Activated naive CD8-positive, alpha-beta T cell treated with anti-CD3 and anti-CD28 coated beads for 36 hours (primary cell): ENCODE data around the gene BPI. TPM values are rescaled to one million over a fixed set of nuclear protein-coding genes. Genes with fewer than 3 reads are reported as not detected.
"Not testable (repeated sequence)": the region's sequence is repeated elsewhere in the genome, so short reads cannot be mapped to it uniquely, and the experiment has no call there.

Experiments used
- DNase-seq: peaks from one replicate; pipeline ENCODE4 v3.0.0; 2021
- H3K27ac Mint-ChIP-seq: one replicate; pipeline ENCODE4 v1.8.0; 2022; ENCODE audit warnings: mild to moderate bottlenecking, moderate library complexity, mixed read lengths
- H3K27me3 Mint-ChIP-seq: one replicate; pipeline ENCODE4 v1.8.0; 2022; ENCODE audit warnings: mild to moderate bottlenecking, mixed read lengths
- H3K36me3 Mint-ChIP-seq: one replicate; pipeline ENCODE4 v1.8.0; 2021; ENCODE audit warnings: mild to moderate bottlenecking, mixed read lengths
- H3K4me1 Mint-ChIP-seq: one replicate; pipeline ENCODE4 v1.8.0; 2021; ENCODE audit warnings: mixed read lengths
- H3K4me3 Mint-ChIP-seq: one replicate; pipeline ENCODE4 v1.8.0; 2022; ENCODE audit warnings: mild to moderate bottlenecking, moderate library complexity, mixed read lengths
- H3K9me3 Mint-ChIP-seq: one replicate; pipeline ENCODE4 v1.8.0; 2022; ENCODE audit warnings: mixed read lengths
- total RNA-seq, 2 experiments: library from RNA; stranded (reverse); gene quantifications; one replicate each; pipeline ENCODE4 v1.2.3, GENCODE V29; 2021

The BPI gene
- total RNA-seq, 2 experiments from 2014 or later = not detected

DNA sequence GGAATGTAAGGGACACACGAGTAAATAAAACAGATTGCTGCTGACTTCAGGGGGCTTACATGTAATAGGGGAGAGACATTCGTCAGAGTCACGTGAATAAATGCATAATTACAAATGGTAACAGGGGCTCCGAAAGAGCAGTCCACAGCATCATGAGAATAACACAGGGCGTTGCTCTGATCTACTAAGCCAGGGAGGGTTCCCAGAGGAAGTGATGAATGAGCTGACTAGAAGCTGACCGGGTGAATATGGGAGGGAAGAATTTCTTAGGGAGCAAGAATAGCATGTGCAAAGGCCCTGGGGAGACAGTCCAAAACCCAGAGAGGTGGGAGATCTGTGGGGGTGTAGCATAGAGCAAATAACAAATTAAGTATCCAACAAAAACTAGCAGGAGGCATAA, 2.4 kb downstream of the BPI start:
- Mint-ChIP-seq H3K9me3 (no peaks in the 10 kb centered on the region), H3K4me3 (no peak overlapping the region), H3K36me3 (no peaks in the 10 kb centered on the region), H3K4me1 (peaks cover 25% of the 10 kb centered on the region), H3K27me3 (peaks cover 70% of the 10 kb centered on the region), H3K27ac (no peak overlapping the region)
- no peak for DNase-seq

DNA sequence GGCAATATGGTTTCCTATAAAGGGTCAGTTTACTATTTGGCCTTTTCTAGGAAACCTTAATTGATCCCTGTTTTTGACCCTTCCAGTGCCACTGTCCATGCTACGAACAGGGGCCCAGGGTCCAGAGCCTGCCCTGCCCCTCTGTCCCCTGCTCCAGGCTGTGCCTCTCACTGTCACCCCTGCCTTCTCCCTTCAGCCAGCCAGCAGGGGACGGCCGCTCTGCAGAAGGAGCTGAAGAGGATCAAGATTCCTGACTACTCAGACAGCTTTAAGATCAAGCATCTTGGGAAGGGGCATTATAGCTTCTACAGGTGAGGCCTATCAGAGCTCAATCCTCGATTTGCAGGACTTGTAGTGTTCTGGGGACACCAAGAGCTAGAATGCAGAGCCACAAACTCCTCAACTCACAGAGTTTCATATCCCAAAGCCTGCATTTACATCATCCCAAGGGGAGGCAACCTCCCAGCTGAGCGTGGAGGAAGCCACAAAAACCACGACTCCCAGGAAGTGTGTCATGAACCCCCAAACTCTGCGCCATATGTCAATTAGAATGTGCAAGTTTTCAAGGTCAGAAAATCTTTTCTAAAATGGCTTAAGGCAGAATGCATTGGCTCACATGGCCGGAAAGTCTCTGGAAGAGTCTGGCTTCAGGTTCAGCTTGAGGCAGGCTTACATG, 3.6 kb downstream of the BPI start:
- Mint-ChIP-seq H3K4me3 (no peak overlapping the region), H3K27ac (no peak overlapping the region), H3K4me1 (peaks cover 25% of the 10 kb centered on the region), H3K36me3 (no peaks in the 10 kb centered on the region), H3K9me3 (no peaks in the 10 kb centered on the region), H3K27me3 (peaks cover 62% of the 10 kb centered on the region)
- no peak for DNase-seq

DNA sequence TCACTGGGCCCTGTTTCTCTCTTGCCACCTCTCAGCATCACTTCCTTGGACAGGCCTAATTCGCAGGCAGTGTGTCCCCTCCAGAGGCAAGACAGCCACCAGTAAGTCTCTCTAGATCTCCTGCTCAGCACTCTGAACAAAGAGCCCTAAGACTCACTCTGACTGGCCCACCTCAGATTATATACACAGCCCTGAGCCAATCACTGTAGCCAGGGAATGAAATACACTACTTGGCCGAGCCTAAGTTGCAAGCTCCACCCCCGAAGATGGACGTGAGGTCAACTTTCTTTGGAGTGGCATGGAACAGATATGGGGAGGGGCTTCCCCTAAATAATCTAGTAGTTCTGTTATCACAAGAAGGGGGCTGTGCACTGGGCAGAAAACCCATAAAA, 4.1 kb downstream of the BPI start:
- Mint-ChIP-seq H3K36me3 (no peaks in the 10 kb centered on the region), H3K9me3 (no peaks in the 10 kb centered on the region), H3K27ac (no peak overlapping the region), H3K4me3 (no peak overlapping the region), H3K4me1 (peaks cover 22% of the 10 kb centered on the region), H3K27me3 (peaks cover 56% of the 10 kb centered on the region)
- DNase-seq = no peak

DNA sequence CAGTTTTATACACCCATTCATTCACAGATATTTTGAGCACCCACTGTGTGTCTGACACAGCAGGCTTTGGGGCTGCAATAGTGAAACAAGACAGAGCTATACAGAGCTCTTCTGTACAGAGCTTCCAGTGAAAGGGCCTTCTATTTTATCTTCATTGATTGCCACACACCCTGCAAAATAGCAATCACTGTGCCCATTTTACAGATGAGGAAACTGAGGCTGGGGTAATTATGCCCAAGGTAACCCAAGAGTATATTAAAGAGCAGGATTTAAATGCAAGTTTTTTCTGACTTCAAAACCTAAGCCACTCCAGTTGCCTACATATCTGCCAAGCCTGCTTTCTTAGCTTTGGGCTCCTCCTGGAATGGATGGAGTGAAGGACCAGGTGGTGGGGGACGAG, 4.5 kb downstream of the BPI start:
- Mint-ChIP-seq H3K27ac (no peak overlapping the region), H3K4me3 (no peak overlapping the region), H3K27me3 (peaks cover 52% of the 10 kb centered on the region), H3K36me3 (no peaks in the 10 kb centered on the region), H3K4me1 (peaks cover 19% of the 10 kb centered on the region), H3K9me3 (no peaks in the 10 kb centered on the region)
- no peak for DNase-seq

DNA sequence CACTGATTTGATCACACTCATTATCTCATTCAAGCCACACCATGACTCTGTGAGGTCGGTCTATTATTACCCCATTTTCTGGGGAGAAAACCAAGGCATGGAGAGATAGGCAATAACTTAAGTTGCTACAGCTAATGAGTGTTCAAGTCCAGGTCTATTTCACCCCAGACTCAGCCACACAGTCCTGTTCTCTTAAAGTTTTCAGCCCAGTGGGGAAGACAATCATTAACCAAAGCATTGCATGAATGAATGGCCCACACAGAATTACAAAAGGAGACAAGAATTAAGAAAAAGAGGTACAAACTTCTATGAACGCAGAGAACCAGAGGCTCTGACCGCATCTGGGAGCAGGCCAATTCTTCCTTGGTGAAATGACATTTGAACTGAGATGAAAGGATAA, 7.1 kb downstream of the BPI start:
- H3K27ac Mint-ChIP-seq = no peak overlapping the region
- no peak for DNase-seq
- H3K4me3 Mint-ChIP-seq = no peak overlapping the region
- no peaks in the 10 kb centered on the region for H3K36me3 Mint-ChIP-seq
- H3K27me3 Mint-ChIP-seq = peaks cover 26% of the 10 kb centered on the region
- H3K4me1 Mint-ChIP-seq = peaks cover 3% of the 10 kb centered on the region
- no peaks in the 10 kb centered on the region for H3K9me3 Mint-ChIP-seq

DNA sequence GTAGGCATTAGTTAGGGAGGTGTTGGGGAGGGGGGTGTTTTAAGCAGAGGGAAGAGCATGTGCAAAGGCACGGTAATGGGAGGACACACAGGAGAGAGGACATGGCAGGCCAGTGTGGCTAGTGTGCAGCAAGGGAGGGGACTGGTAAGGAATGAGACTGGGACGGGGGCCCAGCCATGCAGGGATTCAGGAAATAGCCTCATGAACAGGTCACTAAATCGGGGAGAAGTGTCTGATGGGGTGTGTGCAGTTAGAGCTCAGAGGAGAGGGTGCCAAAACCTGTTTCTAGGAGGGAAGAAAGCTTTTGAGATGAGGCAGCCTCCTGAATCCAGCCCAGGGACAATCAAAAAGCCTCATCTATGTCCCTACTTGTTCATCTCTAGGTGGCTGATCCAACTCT, 7.5 kb downstream of the BPI start:
- Mint-ChIP-seq H3K27ac (no peak overlapping the region), H3K36me3 (no peaks in the 10 kb centered on the region), H3K4me1 (peaks cover 3% of the 10 kb centered on the region), H3K4me3 (no peak overlapping the region), H3K9me3 (no peaks in the 10 kb centered on the region), H3K27me3 (peaks cover 22% of the 10 kb centered on the region)
- DNase-seq = no peak

DNA sequence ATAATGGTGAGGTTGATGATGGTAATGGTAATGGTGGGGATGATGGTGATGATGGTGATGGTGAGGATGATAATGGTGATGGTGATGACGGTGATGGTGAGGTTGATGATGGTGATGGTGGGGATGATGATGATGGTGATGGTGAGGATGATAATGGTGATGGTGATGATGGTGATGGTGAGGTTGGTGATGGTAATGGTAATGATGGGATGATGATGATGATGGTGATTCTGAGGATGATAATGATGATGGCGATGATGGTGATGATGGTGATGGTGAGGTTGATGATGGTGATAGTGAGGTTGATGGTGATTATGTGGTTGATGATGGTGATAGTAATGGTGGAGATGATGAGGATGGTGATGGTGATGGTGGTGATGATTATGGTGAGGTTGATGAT, 9.7 kb downstream of the BPI start:
- Mint-ChIP-seq H3K4me3 (no peak overlapping the region), H3K4me1 (no peaks in the 10 kb centered on the region), H3K36me3 (no peaks in the 10 kb centered on the region), H3K9me3 (no peaks in the 10 kb centered on the region), H3K27me3 (peaks cover 19% of the 10 kb centered on the region), H3K27ac (no peak overlapping the region)
- DNase-seq = no peak

DNA sequence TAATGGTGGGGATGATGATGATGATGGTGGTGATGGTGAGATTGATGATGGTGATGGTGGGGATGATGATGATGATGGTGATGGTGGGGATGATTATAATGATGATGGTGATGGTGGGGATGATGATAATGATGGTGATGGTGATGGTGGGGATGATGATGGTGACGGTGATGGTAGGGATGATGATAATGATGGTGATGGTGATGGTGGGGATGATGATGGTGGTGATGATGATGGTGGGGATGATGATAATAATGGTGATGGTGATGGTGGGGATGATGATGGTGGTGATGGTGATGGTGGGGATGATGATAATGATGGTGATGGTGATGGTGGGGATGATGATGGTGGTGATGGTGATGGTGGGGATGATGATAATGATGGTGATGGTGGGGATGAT, 10.4 kb downstream of the BPI start:
- not testable (repeated sequence) for DNase-seq, H3K9me3 Mint-ChIP-seq, H3K27ac Mint-ChIP-seq, H3K4me1 Mint-ChIP-seq, H3K36me3 Mint-ChIP-seq, H3K4me3 Mint-ChIP-seq
- H3K27me3 Mint-ChIP-seq = peaks cover 17% of the 10 kb centered on the region

DNA sequence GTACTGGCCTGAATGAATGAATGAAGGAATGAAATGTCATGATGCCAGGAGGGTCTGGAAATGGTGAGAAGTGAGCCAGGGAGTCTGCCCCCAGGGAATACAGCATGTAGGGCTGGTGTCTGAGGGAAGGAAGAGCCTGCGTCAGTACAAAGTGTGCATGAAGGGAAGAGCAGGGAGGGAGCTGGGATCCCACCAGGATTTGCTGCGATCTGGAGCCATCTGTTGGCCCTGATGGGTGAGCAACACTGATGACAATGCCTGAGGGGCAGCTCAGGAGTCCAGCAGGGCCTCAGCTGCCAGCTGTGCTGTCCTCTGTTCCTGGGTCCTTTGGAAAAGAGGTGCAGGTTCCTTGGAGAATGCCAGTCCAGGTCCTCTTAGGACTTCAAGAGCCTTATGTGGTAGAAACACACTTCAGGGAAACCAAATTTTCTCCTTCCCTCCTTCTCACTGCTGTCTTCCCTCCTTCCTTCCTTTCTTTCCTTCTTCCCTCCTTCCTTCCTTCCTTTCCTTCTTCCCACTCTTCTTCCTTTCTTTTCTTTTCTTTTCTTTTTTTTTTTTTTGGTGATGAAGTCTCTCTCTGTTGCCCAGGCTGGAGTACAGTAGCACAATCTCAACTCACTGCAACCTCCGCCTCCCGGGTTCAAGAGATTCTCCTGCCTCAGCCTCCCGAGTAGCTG, 11.5 kb downstream of the BPI start:
- no peaks in the 10 kb centered on the region for H3K36me3 Mint-ChIP-seq
- no peak overlapping the region for H3K4me3 Mint-ChIP-seq
- no peak for DNase-seq
- H3K9me3 Mint-ChIP-seq = no peaks in the 10 kb centered on the region
- H3K27ac Mint-ChIP-seq = no peak overlapping the region
- peaks cover 25% of the 10 kb centered on the region for H3K27me3 Mint-ChIP-seq
- H3K4me1 Mint-ChIP-seq = no peaks in the 10 kb centered on the region

DNA sequence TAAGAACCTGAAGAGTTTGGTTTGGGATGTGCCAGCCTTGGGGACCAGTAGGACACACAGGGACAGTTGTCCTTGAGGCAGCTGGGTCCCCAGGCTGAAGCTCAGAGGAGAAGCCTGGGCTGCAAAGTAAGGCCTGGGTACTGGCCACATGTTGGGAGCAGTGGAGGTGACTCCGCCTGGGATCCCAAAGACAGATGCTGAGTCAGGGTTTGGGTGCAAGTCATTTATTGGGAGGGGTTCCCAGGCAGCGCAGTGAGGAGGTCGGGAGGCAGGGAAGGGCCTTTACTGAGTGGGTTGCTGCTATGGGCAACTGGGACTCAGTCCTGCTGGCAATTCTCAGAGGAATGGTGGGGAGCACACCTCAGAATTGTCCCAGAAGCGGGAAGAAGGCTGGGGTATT, 12.4 kb downstream of the BPI start:
- H3K4me3 Mint-ChIP-seq = no peak overlapping the region
- peaks cover 22% of the 10 kb centered on the region for H3K27me3 Mint-ChIP-seq
- DNase-seq = no peak
- no peaks in the 10 kb centered on the region for H3K4me1 Mint-ChIP-seq
- no peaks in the 10 kb centered on the region for H3K9me3 Mint-ChIP-seq
- H3K36me3 Mint-ChIP-seq = no peaks in the 10 kb centered on the region
- H3K27ac Mint-ChIP-seq = no peak overlapping the region

DNA sequence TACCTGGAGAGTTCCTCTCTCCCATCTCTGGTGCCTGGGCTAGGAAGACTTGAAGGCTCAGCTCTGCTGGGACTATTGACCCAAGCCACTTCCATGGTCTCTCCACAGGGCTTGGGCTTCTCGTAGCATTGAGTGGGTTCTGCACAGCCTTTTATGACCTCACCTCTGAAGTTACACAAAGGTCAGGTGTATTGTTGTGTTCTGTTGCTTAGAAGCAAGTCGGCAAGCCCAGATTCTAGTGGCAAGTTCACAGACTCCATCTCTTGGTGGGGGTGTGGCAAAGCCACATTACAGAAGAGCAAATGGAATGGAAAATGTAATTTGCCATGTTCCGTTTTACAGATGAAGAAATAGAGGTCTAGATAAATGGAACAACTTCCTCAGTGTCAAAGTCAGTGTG, 13.5 kb downstream of the BPI start:
- Mint-ChIP-seq H3K4me3 (no peak overlapping the region), H3K9me3 (no peaks in the 10 kb centered on the region), H3K27me3 (peaks cover 26% of the 10 kb centered on the region), H3K27ac (no peak overlapping the region), H3K36me3 (no peaks in the 10 kb centered on the region), H3K4me1 (no peaks in the 10 kb centered on the region)
- no peak for DNase-seq

DNA sequence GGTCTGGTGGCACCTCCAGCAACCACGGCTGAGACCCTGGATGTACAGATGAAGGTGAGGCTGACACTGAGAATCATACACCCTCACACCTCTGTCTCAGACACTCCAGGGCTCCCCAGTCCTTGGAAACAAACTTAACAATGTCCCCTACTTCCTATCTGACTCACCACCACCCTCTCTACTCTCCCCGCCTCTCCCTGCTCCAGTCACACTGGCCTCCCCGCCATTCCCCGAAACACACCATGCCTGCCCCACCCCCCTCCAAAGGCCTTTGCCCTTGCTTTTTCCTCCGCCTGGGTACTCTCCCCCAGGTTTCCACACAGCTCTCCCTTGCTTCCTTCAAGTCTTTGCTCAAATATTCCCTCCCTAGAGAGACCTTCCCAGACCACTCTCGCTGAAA, 16.3 kb downstream of the BPI start:
- H3K27ac Mint-ChIP-seq = no peak overlapping the region
- DNase-seq = no peak
- H3K4me1 Mint-ChIP-seq = no peaks in the 10 kb centered on the region
- H3K36me3 Mint-ChIP-seq = no peaks in the 10 kb centered on the region
- no peaks in the 10 kb centered on the region for H3K9me3 Mint-ChIP-seq
- peaks cover 26% of the 10 kb centered on the region for H3K27me3 Mint-ChIP-seq
- H3K4me3 Mint-ChIP-seq = no peak overlapping the region

DNA sequence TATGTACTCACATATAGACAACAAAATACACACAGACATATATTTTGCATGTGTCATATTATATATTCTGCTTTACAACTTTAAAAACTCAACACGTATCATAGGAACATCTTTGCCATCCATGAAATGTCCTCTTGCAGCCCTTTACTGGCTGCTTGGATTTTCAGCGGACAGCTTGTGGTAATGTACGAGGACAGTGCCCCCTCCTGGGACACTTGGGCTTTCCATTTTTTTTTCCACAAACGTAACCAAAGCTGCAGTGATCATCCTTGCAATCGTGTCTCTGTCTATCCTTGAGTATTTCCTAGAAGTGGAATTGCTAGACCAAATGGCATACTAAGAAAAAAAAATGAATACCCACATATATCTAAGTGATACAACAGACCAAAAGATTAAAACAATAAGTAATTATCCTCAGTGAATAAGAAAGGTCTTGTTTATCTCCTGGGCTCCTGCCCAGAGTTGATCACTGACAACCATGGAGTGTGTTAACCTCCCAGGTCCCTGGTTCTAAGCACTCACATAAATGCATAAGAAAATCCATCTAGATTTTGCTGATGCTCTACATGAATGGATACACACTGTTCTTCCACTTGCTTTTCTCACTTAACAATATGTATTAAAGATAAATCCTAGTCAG, 18.1 kb downstream of the BPI start:
- no peak for DNase-seq
- Mint-ChIP-seq H3K9me3 (no peaks in the 10 kb centered on the region), H3K27ac (no peak overlapping the region), H3K27me3 (peaks cover 28% of the 10 kb centered on the region), H3K4me1 (no peaks in the 10 kb centered on the region), H3K4me3 (no peak overlapping the region), H3K36me3 (no peaks in the 10 kb centered on the region)

DNA sequence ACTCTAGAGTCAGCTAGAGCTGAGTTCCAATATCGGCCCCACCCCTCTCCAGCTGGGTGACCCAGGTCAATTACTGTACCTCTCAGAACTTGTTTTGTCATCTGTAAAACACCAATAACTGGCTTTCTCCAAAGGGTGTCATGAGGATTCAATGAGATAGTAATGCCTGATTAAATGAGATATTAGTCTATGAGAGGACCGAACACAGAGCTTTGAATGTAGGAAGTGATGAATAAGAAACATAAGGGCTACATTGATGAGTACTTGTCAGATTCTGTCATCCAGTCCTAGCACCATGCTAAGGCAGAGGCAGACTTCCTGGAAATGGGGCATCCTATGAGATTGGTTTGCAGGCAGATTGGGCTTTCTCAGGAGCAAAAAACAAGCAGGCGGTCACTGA, 20.2 kb downstream of the BPI start:
- Mint-ChIP-seq H3K9me3 (no peaks in the 10 kb centered on the region), H3K4me3 (no peak overlapping the region), H3K4me1 (no peaks in the 10 kb centered on the region), H3K36me3 (no peaks in the 10 kb centered on the region), H3K27ac (no peak overlapping the region), H3K27me3 (peaks cover 28% of the 10 kb centered on the region)
- no peak for DNase-seq

DNA sequence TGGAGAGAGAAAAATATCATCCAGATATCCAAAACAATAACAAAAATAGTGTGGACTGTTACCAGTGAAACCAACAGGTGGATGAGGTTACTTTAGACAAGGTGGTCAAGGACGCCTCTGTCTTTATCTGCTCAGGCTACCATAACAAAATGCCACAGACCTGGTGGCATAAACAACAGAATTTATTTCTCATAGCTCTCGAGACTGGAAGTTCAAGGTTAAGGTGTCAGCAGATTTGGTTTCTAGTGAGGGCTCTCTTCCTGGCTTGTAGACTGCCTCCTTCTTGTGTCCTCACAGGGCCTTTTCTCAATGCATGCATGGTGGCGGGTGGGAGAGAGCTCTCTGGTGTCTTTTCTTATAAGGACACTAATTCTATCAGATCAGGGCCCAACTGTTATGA, 21.2 kb downstream of the BPI start:
- Mint-ChIP-seq H3K4me3 (no peak overlapping the region), H3K4me1 (no peaks in the 10 kb centered on the region)

DNA sequence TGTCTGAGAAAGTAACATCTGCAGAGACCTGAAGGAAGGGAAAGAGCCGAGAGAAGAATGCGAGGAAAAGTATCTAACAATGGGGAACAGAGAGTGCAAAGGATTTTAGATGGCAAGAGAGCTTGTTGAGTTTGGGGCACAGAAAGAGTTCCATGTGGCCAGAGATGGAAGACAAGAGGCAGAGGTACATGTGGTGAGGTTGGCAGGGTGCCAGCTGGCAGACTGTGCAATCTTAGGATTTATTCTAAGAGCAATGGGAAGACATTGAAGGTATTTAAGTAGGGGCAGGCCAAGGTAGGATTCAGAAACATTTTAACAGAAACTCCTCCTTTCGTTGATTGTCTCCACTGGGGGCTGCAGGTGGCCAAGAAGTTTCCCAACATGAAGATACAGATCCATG, 21.9 kb downstream of the BPI start:
- no peak for DNase-seq
- Mint-ChIP-seq H3K9me3 (no peaks in the 10 kb centered on the region), H3K27me3 (peaks cover 18% of the 10 kb centered on the region), H3K4me3 (no peak overlapping the region), H3K4me1 (no peaks in the 10 kb centered on the region), H3K36me3 (no peaks in the 10 kb centered on the region), H3K27ac (no peak overlapping the region)

More for the DNA sequence above, 21.2 kb downstream of the BPI start:
- Mint-ChIP-seq H3K27ac (no peak overlapping the region), H3K27me3 (peaks cover 23% of the 10 kb centered on the region), H3K9me3 (no peaks in the 10 kb centered on the region), H3K36me3 (no peaks in the 10 kb centered on the region)
- DNase-seq = no peak
